Fibroblast of skin of right quadriceps (primary cell): Measurements from ENCODE around the gene PDE9A.
A peak's percentile ranks its signal among the peaks of the same experiment; 100 is the strongest.

Experiments used
- DNase-seq: peaks from one replicate; pipeline ENCODE4 v3.0.0-alpha.2; 2013

PDE9A gene

DNA sequence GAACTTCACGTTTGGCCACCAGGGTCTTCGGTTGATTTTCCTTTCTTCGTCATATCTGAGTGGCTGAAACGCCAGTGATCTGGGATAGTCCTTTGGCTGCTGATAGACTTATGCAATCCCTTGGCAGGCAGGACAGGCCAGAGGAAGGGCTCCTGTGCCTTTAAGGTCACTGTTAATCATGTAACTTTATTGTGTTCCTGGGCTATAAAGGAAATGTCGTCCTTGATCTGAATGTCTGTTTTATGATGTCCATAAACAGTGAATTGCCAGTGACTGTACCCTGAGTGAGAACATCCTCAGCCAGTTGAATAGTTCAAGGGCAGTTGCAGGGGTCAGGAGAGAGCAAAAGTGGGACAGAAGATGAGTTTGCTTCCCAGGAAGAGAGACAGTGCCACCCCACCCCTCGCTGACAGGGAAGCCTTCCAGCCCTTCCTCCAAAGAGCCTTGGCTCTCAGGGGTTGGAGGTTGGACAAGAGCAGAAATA lies 68.0 kb downstream of the PDE9A start:
- no peak for DNase-seq

- no peak for DNase-seq
Measured at GRCh38 chr21:42722153-42722552, 68.7 kb downstream of the PDE9A start.

- DNase-seq: no peak
Measured at GRCh38 chr21:42722808-42723473, 69.5 kb downstream of the PDE9A start.

DNA sequence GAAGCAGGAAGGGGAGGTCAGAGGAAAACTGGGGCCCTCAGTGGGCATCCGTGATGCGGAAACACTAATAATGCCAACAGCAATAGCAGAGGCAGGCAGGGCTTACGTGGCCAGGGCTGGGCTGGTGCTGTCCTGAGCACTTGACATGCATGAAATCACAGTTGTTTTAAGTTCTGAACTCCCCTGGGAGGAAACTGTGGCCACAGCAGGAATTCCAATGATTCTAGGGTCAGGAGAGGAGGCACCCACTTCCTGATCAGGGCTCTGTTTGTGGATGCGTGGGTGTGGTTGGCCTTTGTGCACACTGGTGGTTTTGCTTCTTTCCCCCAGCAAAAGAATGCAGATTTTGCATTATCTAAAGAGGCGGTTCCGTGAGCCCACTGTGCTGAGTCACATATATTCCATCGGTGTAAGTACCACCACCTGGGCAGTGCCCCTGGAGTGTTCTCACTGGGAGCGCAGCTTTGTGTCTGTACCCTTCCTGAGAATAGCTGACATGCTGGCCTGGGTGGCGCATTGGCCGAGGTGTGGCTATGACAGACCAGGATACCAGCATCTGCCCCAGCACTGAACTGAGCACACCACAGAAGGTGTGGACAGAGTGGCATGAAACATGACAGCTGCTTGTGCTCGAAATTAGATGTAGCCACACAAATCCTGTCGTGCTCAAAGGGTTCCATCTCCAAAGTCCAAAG lies 71.0 kb downstream of the PDE9A start:
- peak; percentile 67 for DNase-seq

DNA sequence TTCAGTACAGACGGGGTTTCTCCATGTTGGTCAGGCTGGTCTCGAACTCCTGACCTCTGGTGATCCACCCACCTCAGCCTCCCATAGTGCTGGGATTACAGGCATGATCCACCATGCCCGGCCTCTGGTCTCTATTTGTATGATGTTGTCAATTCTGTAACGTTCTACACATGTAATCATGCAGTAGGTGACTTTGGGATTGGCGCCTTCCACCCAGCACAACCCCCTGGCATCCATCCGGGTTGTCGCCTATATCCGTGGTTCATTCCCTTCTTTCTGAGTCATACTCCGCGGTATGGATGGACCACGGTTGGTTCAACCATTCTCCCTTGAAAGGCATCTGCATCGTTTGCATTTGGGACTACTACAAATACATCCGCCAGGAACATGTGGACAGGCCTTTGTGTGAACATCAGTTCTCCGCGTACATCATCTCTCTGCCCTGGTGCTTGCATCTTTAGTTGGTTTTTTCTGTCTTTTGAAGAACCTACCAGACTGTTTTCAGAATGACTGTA lies 72.1 kb downstream of the PDE9A start:
- no peak for DNase-seq

- no peak for DNase-seq
Measured at GRCh38 chr21:42731264-42732032, 78.0 kb downstream of the PDE9A start.

DNA sequence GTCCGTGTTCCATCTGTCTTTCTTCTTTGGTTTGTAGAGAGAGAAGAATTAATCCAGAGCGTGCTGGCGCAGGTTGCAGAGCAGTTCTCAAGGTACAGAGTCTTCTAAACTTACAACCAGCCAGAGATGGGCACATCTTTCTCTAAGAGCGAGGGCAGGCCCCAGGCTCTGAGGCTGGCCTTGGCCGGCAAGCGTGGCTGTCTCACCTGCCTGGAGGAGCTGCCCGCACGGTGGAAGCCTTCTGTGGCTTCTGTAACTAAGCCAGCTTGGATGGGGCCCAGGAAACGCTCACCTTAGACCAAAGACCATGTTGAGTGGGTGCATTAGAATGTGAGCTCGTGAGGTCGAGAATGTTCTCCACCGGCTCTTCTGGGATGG lies 78.6 kb downstream of the PDE9A start:
- DNase-seq: no peak

DNA sequence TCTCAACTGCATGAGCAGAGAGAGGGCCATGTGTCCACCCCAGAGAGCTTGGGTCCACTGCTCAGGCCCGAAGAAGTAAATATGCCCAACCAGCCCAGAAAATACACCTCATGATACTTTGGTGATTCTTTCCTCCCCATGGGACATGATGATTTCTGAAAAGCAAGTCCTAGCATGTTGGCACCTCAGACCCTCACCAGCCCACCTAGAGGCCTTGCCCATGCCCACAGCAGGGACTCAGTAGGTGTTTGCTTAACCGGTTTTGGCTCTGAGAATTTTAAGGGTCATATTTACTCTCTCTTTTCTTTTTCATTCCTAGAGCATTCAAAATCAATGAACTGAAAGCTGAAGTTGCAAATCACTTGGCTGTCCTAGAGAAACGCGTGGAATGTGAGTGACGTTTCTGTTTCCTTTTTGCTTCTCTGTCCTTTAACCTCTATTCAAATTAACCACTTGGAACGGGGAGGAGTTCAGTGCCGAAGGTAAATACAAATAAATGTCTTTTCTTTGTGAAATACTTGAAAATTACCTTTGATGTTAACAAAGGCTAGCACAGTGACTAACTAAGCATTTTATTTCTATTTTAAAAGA lies 79.7 kb downstream of the PDE9A start:
- no peak for DNase-seq

DNA sequence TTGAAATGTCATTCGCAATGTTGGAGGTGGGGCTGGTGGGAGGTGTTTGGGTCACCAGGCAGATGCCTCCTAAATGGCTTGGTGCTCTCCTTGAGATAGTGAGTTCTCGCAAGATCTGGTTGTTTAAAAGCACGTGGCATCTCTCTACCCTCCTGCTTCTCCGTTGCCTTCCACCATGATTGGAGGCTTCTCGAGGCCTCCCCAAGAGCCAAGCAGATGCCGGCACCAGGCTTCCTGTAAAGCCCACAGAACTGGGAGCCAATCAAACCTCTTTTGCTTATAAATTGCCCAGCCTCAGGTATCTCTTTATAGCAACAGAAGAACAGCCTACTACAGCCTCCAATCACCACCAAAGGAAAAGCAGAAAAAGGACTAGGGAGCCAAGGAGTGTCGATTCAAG lies 80.5 kb downstream of the PDE9A start:
- no peak for DNase-seq

DNA sequence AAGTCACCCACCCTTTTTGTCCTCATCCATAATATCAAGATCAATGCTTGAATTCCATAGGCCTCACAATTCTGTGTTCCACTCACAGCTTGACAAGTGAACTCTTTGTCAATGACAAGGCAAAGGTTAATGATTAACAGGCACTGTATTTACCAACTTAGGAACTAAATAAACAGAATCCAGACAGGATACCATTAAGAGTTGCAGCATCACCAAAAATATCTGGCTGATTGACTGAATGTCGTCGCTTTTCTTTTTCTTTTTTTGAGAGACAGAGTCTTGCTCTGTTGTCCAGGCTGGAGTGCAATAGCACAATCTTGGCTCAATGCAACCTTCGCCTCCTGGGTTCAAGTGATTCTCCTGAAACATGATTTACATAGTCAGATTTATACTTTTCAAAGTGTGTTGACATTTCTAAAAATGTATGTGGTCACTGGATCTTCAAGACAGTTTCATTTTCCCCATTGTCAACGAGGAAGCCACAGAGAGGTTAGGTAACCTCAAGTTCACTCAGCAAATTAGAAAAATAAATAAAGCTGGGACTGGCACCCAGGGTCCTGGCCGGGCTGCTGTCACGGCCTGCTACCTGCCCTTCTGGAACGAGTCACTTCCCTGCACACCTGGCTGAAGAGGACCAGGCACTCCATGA lies 81.0 kb downstream of the PDE9A start:
- DNase-seq: no peak

DNA sequence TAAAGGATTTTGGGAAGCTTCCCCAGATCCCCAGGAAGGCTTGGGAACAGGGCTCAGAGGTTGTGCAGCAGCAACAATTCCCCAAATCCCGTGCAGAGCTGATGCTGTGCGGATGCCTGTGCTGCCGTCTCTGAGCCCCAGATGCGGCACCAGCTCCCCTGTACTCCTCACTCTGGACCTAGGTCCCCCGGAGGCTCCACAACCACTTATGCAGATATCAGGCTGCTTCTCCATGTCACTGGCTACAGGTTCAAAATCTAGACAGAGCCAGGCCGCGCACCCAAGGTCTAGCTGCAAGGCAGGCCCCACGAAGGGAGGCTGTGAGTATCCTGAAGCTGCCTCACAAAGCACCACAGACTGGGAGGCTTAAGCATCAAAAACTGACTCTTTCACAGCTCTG lies 81.6 kb downstream of the PDE9A start:
- no peak for DNase-seq

DNA sequence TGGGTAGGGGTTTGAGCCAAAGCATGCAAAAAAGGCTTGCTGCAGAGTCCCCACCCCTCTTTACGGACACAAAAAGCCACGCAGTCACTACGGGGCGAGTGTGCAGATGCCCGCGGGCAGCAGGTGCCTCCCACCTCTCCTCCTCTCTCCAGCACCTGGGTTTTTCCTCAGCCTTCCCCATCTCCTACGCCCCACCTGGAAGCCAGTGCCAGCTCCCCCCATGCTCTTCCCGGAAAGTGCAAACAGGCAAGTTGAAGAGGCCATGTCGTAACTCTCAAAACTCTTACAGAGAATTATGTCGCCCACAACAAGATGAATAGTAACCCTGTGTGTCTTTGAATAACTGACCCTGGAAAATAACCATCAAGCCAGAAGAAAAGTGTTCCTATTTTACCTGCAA lies 82.5 kb downstream of the PDE9A start:
- no peak for DNase-seq

DNA sequence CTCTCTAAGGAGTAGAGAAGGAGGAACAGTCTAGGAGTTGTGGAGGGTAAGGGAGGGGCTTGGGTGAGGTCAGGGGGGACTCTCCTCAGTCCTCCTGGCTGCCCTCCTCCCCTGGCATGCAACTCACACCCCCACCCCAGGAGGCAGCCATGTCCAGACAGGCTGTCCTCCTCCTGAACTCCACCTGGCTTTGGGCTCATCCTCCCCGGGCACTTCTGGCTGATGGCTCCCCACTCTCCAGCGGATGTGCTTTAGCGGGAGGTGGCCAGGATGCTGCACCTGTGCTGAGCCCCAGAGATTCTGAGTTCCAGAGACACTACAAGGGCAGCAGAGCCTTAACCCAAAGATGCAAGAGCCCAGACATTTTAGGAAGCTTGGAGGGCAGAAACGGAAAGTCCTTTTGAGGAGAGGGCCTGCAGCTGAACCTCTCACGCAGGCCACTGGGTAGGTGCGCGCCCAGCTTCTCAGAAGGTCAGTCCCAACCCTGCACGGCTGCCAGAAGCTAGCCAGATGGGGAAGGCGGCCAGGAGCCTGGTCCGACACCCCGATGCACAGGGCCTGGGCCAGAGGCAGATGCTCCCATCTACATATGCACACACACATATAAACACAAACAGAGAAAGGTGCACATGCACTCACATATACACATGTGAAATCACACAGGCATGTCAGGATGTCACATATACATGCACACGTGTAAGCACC lies 83.4 kb downstream of the PDE9A start:
- no peak for DNase-seq

GRCh38 chr21:42737951-42738590 lies 84.7 kb downstream of the PDE9A start:
- no peak for DNase-seq

- DNase-seq: no peak
Measured at GRCh38 chr21:42739061-42739931, 85.9 kb downstream of the PDE9A start.

- DNase-seq: no peak
Measured at GRCh38 chr21:42740405-42740909, 87.0 kb downstream of the PDE9A start.

DNA sequence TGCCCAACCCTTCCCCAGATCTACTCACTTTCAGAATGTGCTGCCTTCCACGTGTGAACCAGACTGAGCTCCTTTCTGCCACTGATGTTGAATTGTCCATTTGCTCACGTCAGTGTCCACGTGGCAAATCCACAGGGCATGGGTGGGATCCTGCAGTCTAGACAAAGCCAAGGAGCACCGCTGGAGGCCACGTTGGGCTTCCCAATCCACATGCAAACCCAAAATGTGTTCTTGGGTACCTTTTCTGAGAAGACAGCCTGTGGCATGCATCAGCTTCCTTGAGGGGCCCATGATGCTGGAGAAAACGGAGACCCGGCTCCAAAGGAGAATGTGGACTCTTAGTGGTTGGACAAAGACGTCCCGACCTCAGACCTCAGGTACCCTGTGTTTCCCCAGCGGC lies 87.6 kb downstream of the PDE9A start:
- DNase-seq: no peak

DNA sequence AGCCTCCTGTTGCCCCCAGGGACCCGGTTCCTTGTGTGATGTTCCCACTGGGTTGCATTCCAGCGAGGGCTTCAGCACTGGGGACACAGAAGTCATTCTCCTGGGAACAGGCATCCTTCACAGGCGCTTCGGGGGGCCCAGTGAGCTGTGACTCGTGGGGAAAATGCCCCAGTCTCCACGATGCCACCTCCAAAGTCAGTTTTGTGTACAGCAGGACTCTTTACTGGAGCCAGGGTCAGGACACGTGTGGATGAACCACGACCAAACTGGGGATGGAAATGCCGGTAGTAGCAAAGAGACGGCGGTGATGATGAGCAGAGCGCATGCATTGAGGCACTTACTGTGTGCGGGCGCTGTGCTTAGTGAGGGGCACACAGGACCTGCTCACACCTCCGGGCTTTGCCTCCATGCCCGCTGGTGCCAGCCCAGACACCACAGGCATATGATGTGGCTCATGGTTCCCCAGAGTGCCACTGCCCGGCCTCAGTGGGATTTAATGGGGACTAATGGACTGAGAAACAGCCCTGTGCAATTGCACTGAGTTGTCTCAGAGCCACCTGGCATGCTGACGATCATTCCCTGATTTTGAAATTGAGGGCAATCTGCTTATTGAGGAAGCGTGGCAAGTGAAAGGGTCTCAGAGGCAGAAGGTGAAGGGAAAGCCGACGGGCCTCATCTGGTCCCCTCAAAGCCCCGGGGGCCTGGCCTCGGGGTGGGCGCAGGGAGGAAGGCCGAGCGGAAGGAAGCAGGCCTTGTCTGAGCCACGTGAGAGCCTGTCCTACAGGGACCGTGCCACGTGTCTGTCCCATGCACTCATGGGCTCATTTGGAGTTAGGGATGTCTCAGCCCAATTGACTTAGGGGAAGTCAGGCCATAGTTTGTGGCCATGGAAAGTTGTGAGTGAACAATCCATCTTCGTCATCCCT lies 91.4 kb downstream of the PDE9A start:
- DNase-seq: no peak
